Mucosa of descending colon (tissue), 3 donors: ENCODE data around the gene ABLIM2. TPM values are rescaled to one million over a fixed set of nuclear protein-coding genes. Genes with fewer than 3 reads are reported as not detected.

Experiments used
- ATAC-seq: fragments of 200-7000 bp; cut with Tn5 transposase; one replicate; pipeline ENCODE4 v1.9.1; 2020; ENCODE audit warnings: mild to moderate bottlenecking, moderate library complexity
- DNase-seq, 3 donors: peaks; one replicate each; pipeline ENCODE4 v3.0.0-alpha.2; 2020
- H3K36me3 ChIP-seq: fragments of 200-600 bp; one replicate; pipeline ENCODE4 v1.8.0; 2021; ENCODE audit warnings: low read depth, mild to moderate bottlenecking
- H3K4me1 ChIP-seq: fragments of 200-600 bp; one replicate; pipeline ENCODE4 v1.8.0; 2021; ENCODE audit warnings: low read depth, mild to moderate bottlenecking
- H3K4me3 ChIP-seq: fragments of 200-600 bp; one replicate; pipeline ENCODE4 v1.8.0; 2021; ENCODE audit warnings: mild to moderate bottlenecking
- H3K9me3 ChIP-seq: fragments of 200-600 bp; one replicate; pipeline ENCODE4 v1.8.0; 2021; ENCODE audit warnings: mild to moderate bottlenecking
- intact Hi-C, 2 donors: fragments of 100-400 bp; cut with DNase I in 1 of 2; cut with micrococcal nuclease in 1 of 2; formaldehyde crosslinking; loops; one replicate each; pipeline versions ENCODE4 v1.11.0 to v1.11.1; 2022; cut with DNase I, micrococcal nuclease
- total RNA-seq, 3 donors: library from RNA; stranded (reverse); fragmentation: NEBNext Ultra II Directional in 2 of 3; extraction: Animal tissue kit (Norgen Biotek cat#: 25700) in 2 of 3; gene quantifications; one replicate each; pipeline versions ENCODE4 v1.2.1 to v1.2.4, GENCODE V29; 2021 to 2023
- TF ChIP-seq, protein P1 (sequence below): fragments of 200-600 bp; IDR thresholded peaks from one replicate; pipeline ENCODE4 v1.8.0; 2022; ENCODE audit warnings: antibody characterized with exemption, mild to moderate bottlenecking
- donor health status: DM: no; HTN: no; CAD: no; lungs with moderate emphysema.
- donor health status: DM: no; HTN: no; CAD: no.
- donor health status: DM: no; HTN: yes; CAD: no.

The ABLIM2 gene
- total RNA-seq, 3 donors from 2014 or later = 15.0 to 15.8 (median 15.5) TPM

DNA sequence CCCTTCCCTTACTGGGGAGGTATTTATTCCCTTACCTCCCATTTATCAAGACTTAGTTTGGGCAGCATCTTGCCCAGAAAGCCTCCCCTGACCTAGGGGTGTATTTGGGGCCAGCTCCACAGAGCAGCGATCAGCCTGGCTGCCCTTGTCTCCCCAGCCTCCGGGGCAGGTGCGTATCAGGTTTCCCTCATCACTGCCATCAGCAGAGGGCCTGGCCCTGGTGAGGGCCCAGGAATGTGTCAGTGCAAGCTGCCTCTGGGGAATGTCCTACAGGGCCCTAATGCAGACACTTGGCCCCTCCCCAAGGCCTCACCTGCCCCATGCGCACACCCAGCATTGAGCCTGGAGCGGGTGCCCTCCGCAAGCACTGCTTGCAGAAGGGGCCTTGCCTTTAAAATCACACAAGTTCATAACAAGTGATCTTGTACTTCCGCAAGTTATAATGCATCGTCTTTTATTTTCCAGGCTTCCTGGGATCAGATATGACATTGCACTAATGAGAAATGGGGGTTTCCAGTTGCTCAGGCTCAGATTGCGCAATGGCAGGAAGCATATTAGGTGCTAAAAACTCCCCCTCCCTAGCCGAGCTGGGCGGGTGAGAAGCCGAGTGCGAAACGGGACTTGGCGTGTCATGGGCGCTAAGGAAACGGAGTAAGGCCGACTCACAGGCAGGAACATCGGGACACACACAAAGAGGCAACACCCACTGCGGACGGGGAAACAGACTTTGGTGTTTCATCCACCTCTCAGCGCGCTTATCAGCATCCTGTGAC, 193.5 kb downstream of the ABLIM2 start:
- ATAC-seq = no peak
- Histone ChIP-seq H3K36me3 (no peaks in the 10 kb centered on the region), H3K4me1 (peaks cover 5% of the 10 kb centered on the region), H3K4me3 (no peak overlapping the region), H3K9me3 (no peaks in the 10 kb centered on the region)
- DNase-seq = no peak
- TF ChIP-seq, protein P1, sequence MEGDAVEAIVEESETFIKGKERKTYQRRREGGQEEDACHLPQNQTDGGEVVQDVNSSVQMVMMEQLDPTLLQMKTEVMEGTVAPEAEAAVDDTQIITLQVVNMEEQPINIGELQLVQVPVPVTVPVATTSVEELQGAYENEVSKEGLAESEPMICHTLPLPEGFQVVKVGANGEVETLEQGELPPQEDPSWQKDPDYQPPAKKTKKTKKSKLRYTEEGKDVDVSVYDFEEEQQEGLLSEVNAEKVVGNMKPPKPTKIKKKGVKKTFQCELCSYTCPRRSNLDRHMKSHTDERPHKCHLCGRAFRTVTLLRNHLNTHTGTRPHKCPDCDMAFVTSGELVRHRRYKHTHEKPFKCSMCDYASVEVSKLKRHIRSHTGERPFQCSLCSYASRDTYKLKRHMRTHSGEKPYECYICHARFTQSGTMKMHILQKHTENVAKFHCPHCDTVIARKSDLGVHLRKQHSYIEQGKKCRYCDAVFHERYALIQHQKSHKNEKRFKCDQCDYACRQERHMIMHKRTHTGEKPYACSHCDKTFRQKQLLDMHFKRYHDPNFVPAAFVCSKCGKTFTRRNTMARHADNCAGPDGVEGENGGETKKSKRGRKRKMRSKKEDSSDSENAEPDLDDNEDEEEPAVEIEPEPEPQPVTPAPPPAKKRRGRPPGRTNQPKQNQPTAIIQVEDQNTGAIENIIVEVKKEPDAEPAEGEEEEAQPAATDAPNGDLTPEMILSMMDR = no peak
- intact Hi-C loops = no loop called here

DNA sequence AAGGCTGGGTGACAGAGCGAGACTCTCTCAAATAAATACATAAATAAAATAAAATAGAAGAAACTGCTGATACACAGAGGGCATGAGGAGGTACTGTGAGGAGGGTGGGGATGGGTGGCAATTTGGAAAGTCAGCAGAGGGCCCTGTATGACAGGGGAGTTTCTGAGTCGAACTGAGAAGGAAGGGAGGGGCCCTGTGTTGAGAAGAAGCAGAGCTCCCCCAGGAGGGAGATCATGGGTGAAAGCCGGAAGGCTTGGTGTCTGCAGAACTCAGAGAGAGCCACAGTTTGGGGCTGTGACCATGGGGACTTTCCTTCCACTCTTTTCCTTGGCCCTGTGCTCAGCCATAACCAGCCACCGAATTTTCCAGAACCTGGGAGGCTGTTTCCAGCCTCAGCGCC, 194.2 kb downstream of the ABLIM2 start:
- Histone ChIP-seq H3K9me3 (no peaks in the 10 kb centered on the region), H3K4me3 (no peak overlapping the region), H3K4me1 (peaks cover 5% of the 10 kb centered on the region), H3K36me3 (no peaks in the 10 kb centered on the region)
- ATAC-seq = no peak
- TF ChIP-seq, protein P1 = no peak
- DNase-seq = no peak
- intact Hi-C loops = no loop called here

DNA sequence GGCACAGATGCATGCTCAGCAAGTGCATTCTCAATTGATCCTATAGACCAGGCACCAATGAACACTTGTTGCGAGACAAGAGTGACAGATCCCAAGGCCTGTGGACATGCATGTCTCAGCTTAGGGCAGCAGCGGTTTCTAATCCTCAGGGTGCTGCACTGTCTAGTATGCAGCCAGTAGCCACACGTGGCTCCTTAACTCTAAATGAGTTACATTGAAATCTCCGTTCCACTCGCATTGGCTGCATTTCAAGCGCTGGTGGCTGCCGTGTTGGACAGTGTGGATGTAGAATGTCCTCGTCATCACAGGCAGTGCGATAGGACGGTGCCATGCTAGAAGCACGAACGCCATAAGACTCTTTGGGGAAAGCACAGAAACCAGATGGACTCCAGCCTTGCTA, 194.9 kb downstream of the ABLIM2 start:
- ATAC-seq (no peak), DNase-seq (no peak)
- no peaks in the 10 kb centered on the region for H3K36me3 ChIP-seq
- peaks cover 2% of the 10 kb centered on the region for H3K4me1 ChIP-seq
- intact Hi-C loops = no loop called here
- TF ChIP-seq, protein P1 = no peak
- no peaks in the 10 kb centered on the region for H3K9me3 ChIP-seq
- H3K4me3 ChIP-seq = no peak overlapping the region

DNA sequence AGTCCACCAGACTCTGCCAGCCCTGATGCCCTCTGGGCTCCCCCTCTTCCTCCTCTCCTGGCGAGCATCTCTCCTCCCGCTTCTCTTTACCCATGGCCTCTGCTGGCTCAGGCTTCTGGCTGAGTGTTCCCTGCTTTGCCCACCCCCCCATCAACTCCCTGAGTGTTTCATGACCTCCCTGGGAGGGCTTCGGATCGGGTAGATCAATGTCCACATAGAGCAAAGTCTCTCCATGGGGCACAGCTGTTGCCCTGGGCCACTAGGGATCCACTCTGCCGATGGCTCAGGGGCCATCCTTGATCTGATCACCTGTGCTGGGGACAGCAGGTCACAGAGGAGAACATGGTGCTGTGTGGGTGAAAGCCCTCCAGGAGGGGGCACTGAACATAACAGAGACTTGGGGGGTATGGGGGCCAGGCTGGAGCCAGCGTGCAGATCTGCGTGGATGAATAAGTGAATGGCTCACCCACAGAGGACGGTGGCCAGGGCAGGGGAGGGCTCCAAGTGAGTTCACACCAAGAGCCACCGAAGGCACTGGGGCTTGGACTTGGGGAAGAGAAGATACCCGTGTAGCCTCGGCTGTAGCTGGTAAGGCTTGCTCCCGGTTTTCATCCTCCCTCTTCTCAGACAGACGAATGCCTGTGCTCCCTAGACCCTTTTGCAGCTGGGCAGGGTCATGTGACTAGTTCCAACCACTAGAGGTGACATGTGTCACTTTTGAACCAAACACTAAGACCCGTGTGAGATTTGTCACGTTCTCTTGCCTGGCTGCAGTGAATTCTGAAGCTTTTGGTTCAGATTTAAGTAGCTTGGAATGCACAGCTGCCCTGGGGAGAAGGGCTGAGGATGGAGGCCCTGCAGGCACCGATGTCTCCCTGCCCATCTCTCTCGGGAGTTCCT, 195.8 kb downstream of the ABLIM2 start:
- H3K36me3 ChIP-seq = no peaks in the 10 kb centered on the region
- ATAC-seq (no peak), DNase-seq (no peak)
- no peak overlapping the region for H3K4me3 ChIP-seq
- intact Hi-C loops = no loop called here
- H3K4me1 ChIP-seq = peaks cover 4% of the 10 kb centered on the region
- no peaks in the 10 kb centered on the region for H3K9me3 ChIP-seq
- TF ChIP-seq, protein P1 = no peak

DNA sequence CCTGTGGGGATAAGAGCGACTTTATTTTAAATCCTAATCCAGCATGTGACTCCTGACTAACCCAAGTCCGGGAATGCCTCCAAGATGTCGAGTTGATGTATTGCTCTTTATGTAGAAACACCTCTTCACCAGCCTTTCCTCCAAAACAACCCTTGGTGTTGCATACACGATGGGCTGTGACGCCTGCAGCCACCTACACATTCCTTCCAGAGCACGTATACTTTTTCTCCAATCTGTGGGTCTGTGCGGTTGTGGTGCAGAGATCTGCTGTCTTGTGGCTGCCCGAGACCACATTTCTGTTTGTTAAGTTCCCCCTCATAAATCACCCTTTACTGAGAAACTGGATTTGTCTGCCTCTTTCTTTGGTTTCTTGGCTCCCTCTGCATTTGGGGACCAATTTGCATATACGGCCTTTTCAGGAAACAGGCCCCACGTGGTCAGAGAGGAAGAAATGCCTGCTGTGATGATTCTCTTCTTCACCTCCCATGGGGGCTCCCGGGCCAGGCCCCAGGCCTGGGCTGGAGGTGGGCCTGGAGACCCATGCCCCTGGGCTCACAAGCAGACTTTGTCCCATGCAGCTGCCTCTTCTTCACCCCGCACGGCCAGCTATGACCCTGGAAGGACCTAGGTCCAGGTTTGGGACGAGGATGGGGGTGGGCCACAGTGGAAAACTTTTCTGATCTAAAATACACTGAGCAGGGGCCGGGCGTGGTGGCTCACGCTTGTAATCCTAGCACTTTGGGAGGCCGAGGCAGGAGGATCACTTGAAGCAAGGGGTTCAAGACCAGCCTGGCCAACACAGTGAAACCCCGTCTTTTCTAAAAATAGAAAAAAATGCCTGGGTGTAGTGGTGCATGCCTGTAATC, 197.6 kb downstream of the ABLIM2 start:
- Histone ChIP-seq H3K4me3 (no peak overlapping the region), H3K9me3 (no peaks in the 10 kb centered on the region), H3K36me3 (no peaks in the 10 kb centered on the region), H3K4me1 (peaks cover 11% of the 10 kb centered on the region)
- intact Hi-C loops = no loop called here
- no peak for DNase-seq
- TF ChIP-seq, protein P1 = no peak
- ATAC-seq = no peak
